K562 (cell line): ENCODE results near the gene METTL21C. TPM values are rescaled to one million over a fixed set of nuclear protein-coding genes. Genes with fewer than 3 reads are reported as not detected.

Source experiments
- ATAC-seq: fragments of 200-7000 bp; cut with Tn5 transposase; 3 replicates; pipeline ENCODE4 v1.9.1; 2020; ENCODE audit warnings: moderate library complexity
- BruUV-seq: library from RNA; stranded (reverse); fragments of 400-500 nt; replicated peaks from 2 replicates; lab custom pipeline; 2021; lab: Mats Ljungman, UMichigan
- CTCF ChIA-PET: fragments of 300-600 bp; formaldehyde crosslinking; extraction: SDS; loops from one replicate; lab custom pipeline; 2021; ENCODE audit warnings: low intra/inter-chr PET ratio; lab: Yijun Ruan, JAX
- POLR2A ChIA-PET: fragments of 300-600, 350-650 bp; sonication (Branson Sonifier 250); formaldehyde crosslinking; extraction: SDS; loops from one replicate; lab custom pipeline; 2021; ENCODE audit warnings: antibody characterized with exemption, inconsistent platforms; lab: Yijun Ruan, JAX
- DNase-seq, 4 experiments: peaks; one replicate each; pipeline versions ENCODE4 v3.0.0 to v3.0.0-alpha.2; 2011 to 2018; ENCODE audit warnings: low spot score in 3 of 4, mixed read lengths in 3 of 4; ENCODE audit errors: extremely low read depth in 1 of 4
- FAIRE-seq: peaks from 2 replicates; lab custom pipeline; 2011; peaks lifted over from hg19 to GRCh38; lab: Jason Lieb, UNC
- H2AFZ ChIP-seq: 2 replicates; pipeline ENCODE4 v1.6.0; 2011; ENCODE audit warnings: low read depth, low read length, control low read depth, inconsistent platforms
- H3K27ac ChIP-seq: fragments of 200-600 bp; 3 replicates; pipeline ENCODE4 v1.8.0; 2011; ENCODE audit warnings: low read depth, mild to moderate bottlenecking, control low read depth, inconsistent platforms, low read length, moderate library complexity, mixed read lengths; ENCODE audit errors: extremely low read depth
- H3K27me3 ChIP-seq, 2 experiments: fragments of 300-600 bp in 1 of 2; 2 replicates in 1 of 2; 3 replicates in 1 of 2; pipeline versions ENCODE4 v1.6.0 to v1.8.0; 2011; ENCODE audit warnings: inconsistent platforms in 2 of 2, low read length in 2 of 2, mild to moderate bottlenecking in 1 of 2, mixed read lengths in 1 of 2, moderate library complexity in 1 of 2; ENCODE audit not compliant: control insufficient read depth in 2 of 2, insufficient read depth in 2 of 2
- H3K36me3 ChIP-seq: fragments of 300-600 bp; 3 replicates; pipeline ENCODE4 v1.8.0; 2011; ENCODE audit warnings: mild to moderate bottlenecking, low read length, inconsistent platforms; ENCODE audit not compliant: control insufficient read depth, insufficient read depth
- H3K4me1 ChIP-seq, 2 experiments: fragments of 200-600 bp in 1 of 2; replicated peaks in 1 of 2; 2 replicates in 1 of 2; 3 replicates in 1 of 2; pipeline versions ENCODE4 v1.5.1 to v1.8.0; 2011; ENCODE audit warnings: inconsistent platforms in 2 of 2, low read length in 2 of 2, mild to moderate bottlenecking in 1 of 2, mixed read lengths in 1 of 2, moderate library complexity in 1 of 2; ENCODE audit not compliant: control insufficient read depth in 2 of 2, insufficient read depth in 2 of 2
- H3K4me2 ChIP-seq: 2 replicates; pipeline ENCODE4 v1.6.1; 2011; ENCODE audit warnings: low read length, control low read depth, inconsistent platforms, mixed read lengths; ENCODE audit not compliant: insufficient read depth
- H3K4me3 ChIP-seq: fragments of 200-600 bp; sonication (generic), shearing (Covaris generic); 2 replicates; pipeline ENCODE4 v1.5.1; 2016; ENCODE audit warnings: control low read depth, inconsistent platforms
- H3K79me2 ChIP-seq: fragments of 200-600 bp; 3 replicates; pipeline ENCODE4 v1.8.0; 2011; ENCODE audit warnings: low read length, inconsistent platforms; ENCODE audit not compliant: control insufficient read depth, insufficient read depth
- H3K9ac ChIP-seq, 2 experiments: 2 replicates each; pipeline versions ENCODE4 v1.6.0 to v1.6.1; 2011; ENCODE audit warnings: low read depth in 2 of 2, low read length in 2 of 2, control low read depth in 1 of 2, inconsistent platforms in 1 of 2, mild to moderate bottlenecking in 1 of 2, mixed read lengths in 1 of 2; ENCODE audit not compliant: insufficient read depth in 1 of 2
- H3K9me1 ChIP-seq: one replicate; pipeline ENCODE4 v1.6.0; 2011; ENCODE audit warnings: inconsistent platforms, mild to moderate bottlenecking, low read length, moderate library complexity; ENCODE audit not compliant: control insufficient read depth, insufficient read depth
- H3K9me3 ChIP-seq: replicated peaks from 2 replicates; pipeline ENCODE4 v1.5.1; 2011; ENCODE audit warnings: low read depth, low read length, inconsistent platforms; ENCODE audit not compliant: control insufficient read depth, insufficient read depth
- H4K20me1 ChIP-seq: replicated peaks from 2 replicates; pipeline ENCODE4 v1.6.1; 2011; ENCODE audit warnings: low read length, inconsistent platforms, mixed read lengths; ENCODE audit not compliant: control insufficient read depth, insufficient read depth
- CEBPB ChIP-seq: fragments of 450-650 bp; IDR thresholded peaks from 2 replicates; pipeline ENCODE4 v1.6.1; 2016; ENCODE audit warnings: missing genetic modification characterization, missing compliant biosample characterization
- CEBPG ChIP-seq, 3 experiments: fragments of 200-800 bp in 1 of 3; sonication (Bioruptor generic) in 1 of 3; sonication (generic) in 1 of 3; formaldehyde crosslinking in 1 of 3; IDR thresholded peaks in 2 of 3; conservative IDR thresholded peaks in 1 of 3; 2 replicates each; pipeline versions ENCODE4 v1.6.1 to v1.8.0; 2016 to 2022; ENCODE audit warnings: missing compliant biosample characterization in 2 of 3, missing genetic modification characterization in 2 of 3, mild to moderate bottlenecking in 1 of 3, missing genetic modification reagents in 1 of 3
- JUND ChIP-seq, 2 experiments: IDR thresholded peaks; 2 replicates in 1 of 2; 3 replicates in 1 of 2; pipeline ENCODE4 v1.6.1; 2011; ENCODE audit warnings: borderline replicate concordance in 2 of 2, low read depth in 2 of 2, low read length in 2 of 2, improper control_type of control experiment in 1 of 2, missing biosample characterization in 1 of 2, missing genetic modification characterization in 1 of 2, missing genetic modification reagents in 1 of 2
- KHSRP ChIP-seq: fragments of 450-650 bp; IDR thresholded peaks from 2 replicates; pipeline ENCODE4 v1.6.1; 2017
- NCOA4 ChIP-seq: fragments of 450-650 bp; IDR thresholded peaks from 2 replicates; pipeline ENCODE4 v1.6.1; 2018; ENCODE audit warnings: mild to moderate bottlenecking; ENCODE audit not compliant: partially characterized antibody
- NFE2 ChIP-seq: IDR thresholded peaks from 2 replicates; pipeline ENCODE4 v1.6.1; 2014; ENCODE audit warnings: antibody characterized with exemption, low read depth
- RAD21 ChIP-seq, 2 experiments: fragments of 250-450 bp in 1 of 2; fragments of 450-650 bp in 1 of 2; sonication (Bioruptor Pico) in 1 of 2; formaldehyde crosslinking in 1 of 2; IDR thresholded peaks in 1 of 2; conservative IDR thresholded peaks in 1 of 2; 2 replicates each; pipeline versions ENCODE4 v1.4.0 to v1.8.0; 2020 to 2022; ENCODE audit warnings: mild to moderate bottlenecking in 2 of 2, moderate library complexity in 1 of 2
- REST ChIP-seq, 2 experiments: fragments of 450-650 bp; formaldehyde crosslinking in 1 of 2; IDR thresholded peaks; 2 replicates each; pipeline versions ENCODE4 v1.4.0 to v1.6.1; 2014 to 2020; ENCODE audit warnings: mild to moderate bottlenecking in 2 of 2, borderline replicate concordance in 1 of 2, low read depth in 1 of 2
- RNF219 ChIP-seq: fragments of 250-450 bp; sonication (Bioruptor Pico); IDR thresholded peaks from 2 replicates; pipeline ENCODE4 v1.5.0; 2022; ENCODE audit warnings: mild to moderate bottlenecking
- SMARCB1 ChIP-seq: IDR thresholded peaks from 2 replicates; pipeline ENCODE4 v1.6.1; 2011; ENCODE audit warnings: improper control_type of control experiment, low read depth; ENCODE audit not compliant: insufficient read length
- WGBS: fragments of 100-300 bp; shearing (Covaris generic); methylation state at CpG from one replicate; pipeline ENCODE4 v1.1.6; 2016; ENCODE audit warnings: low coverage, mixed read lengths; ENCODE audit not compliant: insufficient coverage; ENCODE audit errors: missing lambda C conversion rate; 5-methylcytosine and 5-hydroxymethylcytosine counted together
- in situ Hi-C: fragments of 300-500 bp; cut with MboI; formaldehyde crosslinking; loops from 4 replicates; pipeline ENCODE4 v1.15.0; 2018; ENCODE audit warnings: inconsistent platforms, mixed read lengths
- intact Hi-C: fragments of 100-400 bp; cut with micrococcal nuclease; formaldehyde crosslinking; loops from 2 replicates; pipeline ENCODE4 v1.14.2; 2022
- polyA plus RNA-seq, 8 experiments: library from polyadenylated mRNA; depleted of rRNA in 4 of 8; stranded (reverse) in 5 of 8; unstranded in 3 of 8; fragments of >200 nt; fragmentation: Nextera tagmentation in 2 of 8; fragmentation: Illumina TruSeq in 1 of 8; extraction: Ambion mirVana in 2 of 8; extraction: Trizol in 1 of 8; gene quantifications; 2 replicates each; pipeline versions ENCODE4 v1.2.1 to v1.2.3, GENCODE V29; 2011 to 2014; ENCODE audit warnings: inconsistent platforms in 1 of 8, missing spikeins in 1 of 8
- total RNA-seq, 7 experiments: library from RNA; depleted of rRNA in 6 of 7; stranded (reverse); fragments of >200 nt in 6 of 7; fragmentation: Illumina TruSeq in 2 of 7; extraction: Trizol in 2 of 7; gene quantifications; 2 replicates each; pipeline versions ENCODE4 v1.2.1 to v1.2.3, GENCODE V29; 2011 to 2021; ENCODE audit warnings: low replicate concordance in 1 of 7

METTL21C gene
- total and polyA plus RNA-seq, 9 of the 15 experiments (the other 6 are each of a cell fraction or from before 2014, with no cell fraction given) = not detected

GRCh38 chr13:102724923-102725322 lies 30.1 kb upstream of the METTL21C start:
- CTCF ChIA-PET = interaction anchor here (2.8 kb wide), 1 partner anchor 144 kb away, joined by 10 read pairs; no protein-coding TSS in a partner anchor
- Histone ChIP-seq H3K79me2 (no peaks in the 10 kb centered on the region), H3K27ac (no peak overlapping the region), H3K4me1 (no peaks in the 10 kb centered on the region), H3K9ac (no peak overlapping the region), H3K27me3 (no peaks in the 10 kb centered on the region), H3K36me3 (no peaks in the 10 kb centered on the region), H4K20me1 (no peaks in the 10 kb centered on the region), H2AFZ (peak overlapping the region; percentile 77; the same call in 1 of the 2 replicates), H3K4me2 (no peak overlapping the region), H3K9me3 (no peaks in the 10 kb centered on the region), H3K4me3 (no peak overlapping the region), H3K9me1 (no peaks in the 10 kb centered on the region)
- BruUV-seq = no TSS peak
- FAIRE-seq (peak; percentile 75), ATAC-seq (peak; percentile 94), DNase-seq (peak in 2 of 4 experiments; percentile 27 to 34)
- 27% methylated on average over 6 of the region's 6 CpGs for WGBS
- POLR2A ChIA-PET = no interaction called here
- intact Hi-C loops (loop anchor here (1.0 to 5.0 kb wide), 4 partner anchors 122 to 1578 kb away; partner anchors contain the start of gene ERCC5), in situ Hi-C loops (no loop called here)
- no peak for TF ChIP-seq CEBPG (CRISPR knock-in tag; IDR thresholded peaks at IDR 0.05)
- peak in 1 of 2 experiments; percentile 35; a peak in 2 of 4 replicates for TF ChIP-seq CEBPG (tag; conservative IDR thresholded peaks at IDR 0.05 in 1 of 2, IDR thresholded peaks at IDR 0.05 in 1 of 2)
- no peak for TF ChIP-seq KHSRP
- TF ChIP-seq CEBPB (tag) = peak; percentile 76
- TF ChIP-seq RAD21 (CRISPR knock-in tag; conservative IDR thresholded peaks at IDR 0.05 in 1 of 2, IDR thresholded peaks at IDR 0.05 in 1 of 2) = peak; percentile 64 to 77
- peak; percentile 52; the same call in 1 of the 2 replicates for TF ChIP-seq NFE2
- no peak for TF ChIP-seq RNF219 (CRISPR knock-in tag)
- no peak for TF ChIP-seq SMARCB1
- no peak for TF ChIP-seq NCOA4
- TF ChIP-seq REST (IDR thresholded peaks at IDR 0.05; ENCODE audit: borderline replicate concordance) = peak; percentile 63; the same call in 1 of the 2 replicates
- TF ChIP-seq REST (CRISPR knock-in tag; IDR thresholded peaks at IDR 0.05; ENCODE audit: low read depth) = no peak
- TF ChIP-seq JUND (IDR thresholded peaks at IDR 0.05; ENCODE audit: borderline replicate concordance, low read depth, low read length) = 0 out of 2 replicates have a peak, but pooled peaks have one; percentile 3
- TF ChIP-seq JUND (tag; IDR thresholded peaks at IDR 0.05; ENCODE audit: borderline replicate concordance, low read depth, low read length) = no peak
